ENCODE data around the gene NCK2.
"Not testable (repeated sequence)": the region's sequence is repeated elsewhere in the genome, so short reads cannot be mapped to it uniquely, and the experiment has no call there.

The NCK2 gene

GRCh38 chr2:105886687-105887086, 142.0 kb downstream of the NCK2 start:
- no peak for DNase-seq

- DNase-seq, result no peak
These were observed 142.5 kb downstream of the NCK2 start for GRCh38 chr2:105887256-105887655.

GRCh38 chr2:105888625-105889024, 143.9 kb downstream of the NCK2 start:
- DNase-seq, result no peak

GRCh38 chr2:105889046-105889445, 144.3 kb downstream of the NCK2 start:
- no peak for DNase-seq

GRCh38 chr2:105890111-105890510, 145.4 kb downstream of the NCK2 start:
- no peak for DNase-seq

GRCh38 chr2:105890856-105891255, 146.1 kb downstream of the NCK2 start:
- DNase-seq, result no peak

- no peak for DNase-seq
These were observed 148.6 kb downstream of the NCK2 start for GRCh38 chr2:105893011-105893995.

- DNase-seq, result no peak
These were observed 149.7 kb downstream of the NCK2 start for GRCh38 chr2:105894327-105894944.

- no peak for DNase-seq
These were observed 151.5 kb downstream of the NCK2 start for GRCh38 chr2:105895990-105896764.

- DNase-seq, result no peak
These were observed 152.1 kb downstream of the NCK2 start for GRCh38 chr2:105896765-105897163.

GRCh38 chr2:105897694-105898093, 153.0 kb downstream of the NCK2 start:
- not testable (repeated sequence) for DNase-seq

- no peak for DNase-seq
These were observed 158.5 kb downstream of the NCK2 start for GRCh38 chr2:105903051-105903674.

GRCh38 chr2:105904938-105905337, 160.2 kb downstream of the NCK2 start:
- no peak for DNase-seq

- no peak for DNase-seq
These were observed 161.8 kb downstream of the NCK2 start for GRCh38 chr2:105906481-105906880.

- no peak for DNase-seq
These were observed 162.5 kb downstream of the NCK2 start for GRCh38 chr2:105907184-105907583.

GRCh38 chr2:105909215-105909614, 164.5 kb downstream of the NCK2 start:
- DNase-seq, result no peak

GRCh38 chr2:105910497-105911238, 166.0 kb downstream of the NCK2 start:
- peak in 2 of 58 donors; percentile 10 to 31 for DNase-seq

- no peak for DNase-seq
These were observed 166.7 kb downstream of the NCK2 start for GRCh38 chr2:105911425-105911824.

- no peak for DNase-seq
These were observed 167.4 kb downstream of the NCK2 start for GRCh38 chr2:105912081-105912480.

- DNase-seq, result no peak
These were observed 170.4 kb downstream of the NCK2 start for GRCh38 chr2:105915005-105915558.
